Effector CD8-positive, alpha-beta T cell (primary cell): ENCODE data around the gene TTC28.

ENCODE experiments used
- DNase-seq: peaks from one replicate; lab custom pipeline; 2025; lab: John Stamatoyannopoulos, UW

The TTC28 gene

GRCh38 chr22:28142361-28142961 lies 537.2 kb downstream of the TTC28 start:
- no peak for DNase-seq

GRCh38 chr22:28141614-28142013 lies 538.0 kb downstream of the TTC28 start:
- DNase-seq: no peak

- DNase-seq: no peak
These were observed 539.7 kb downstream of the TTC28 start for GRCh38 chr22:28139961-28140360.

- no peak for DNase-seq
These were observed 540.1 kb downstream of the TTC28 start for GRCh38 chr22:28139516-28139915.

GRCh38 chr22:28137036-28137435 lies 542.6 kb downstream of the TTC28 start:
- no peak for DNase-seq

- DNase-seq: no peak
These were observed 547.2 kb downstream of the TTC28 start for GRCh38 chr22:28132466-28132865.

GRCh38 chr22:28129319-28129962 lies 550.2 kb downstream of the TTC28 start:
- no peak for DNase-seq

- no peak for DNase-seq
These were observed 550.8 kb downstream of the TTC28 start for GRCh38 chr22:28128827-28129226.

- no peak for DNase-seq
These were observed 553.8 kb downstream of the TTC28 start for GRCh38 chr22:28125799-28126198.

- DNase-seq: no peak
These were observed 555.5 kb downstream of the TTC28 start for GRCh38 chr22:28123989-28124766.

GRCh38 chr22:28120691-28121592 lies 558.7 kb downstream of the TTC28 start:
- no peak for DNase-seq

GRCh38 chr22:28118957-28119631 lies 560.5 kb downstream of the TTC28 start:
- DNase-seq: no peak

- no peak for DNase-seq
These were observed 563.4 kb downstream of the TTC28 start for GRCh38 chr22:28116219-28116673.

GRCh38 chr22:28115426-28115825 lies 564.2 kb downstream of the TTC28 start:
- DNase-seq: no peak

GRCh38 chr22:28112548-28113043 lies 567.0 kb downstream of the TTC28 start:
- no peak for DNase-seq

- DNase-seq: no peak
These were observed 567.5 kb downstream of the TTC28 start for GRCh38 chr22:28112190-28112544.

GRCh38 chr22:28111501-28112189 lies 568.0 kb downstream of the TTC28 start:
- no peak for DNase-seq

GRCh38 chr22:28108851-28109250 lies 570.8 kb downstream of the TTC28 start:
- no peak for DNase-seq

- no peak for DNase-seq
These were observed 573.0 kb downstream of the TTC28 start for GRCh38 chr22:28106617-28107016.

GRCh38 chr22:28105988-28106387 lies 573.7 kb downstream of the TTC28 start:
- DNase-seq: no peak

GRCh38 chr22:28105413-28105812 lies 574.2 kb downstream of the TTC28 start:
- DNase-seq: no peak
